CD1c-positive myeloid dendritic cell (primary cell): ENCODE results near the gene ASPDH.
A peak's percentile ranks its signal among the peaks of the same experiment; 100 is the strongest.
"Not testable (repeated sequence)": the region's sequence is repeated elsewhere in the genome, so short reads cannot be mapped to it uniquely, and the experiment has no call there.

ENCODE experiments used
- DNase-seq: peaks from one replicate; pipeline ENCODE4 v3.0.0-alpha.2; 2016; ENCODE audit errors: extremely low spot score

ASPDH gene

GRCh38 chr19:50547385-50548190, 33.9 kb upstream of the ASPDH start:
- no peak for DNase-seq

GRCh38 chr19:50546527-50547221, 33.0 kb upstream of the ASPDH start:
- DNase-seq, result no peak

- no peak for DNase-seq
Observed at GRCh38 chr19:50542943-50543342, 29.2 kb upstream of the ASPDH start.

GRCh38 chr19:50537769-50538230, 24.1 kb upstream of the ASPDH start:
- DNase-seq, result peak; percentile 70

GRCh38 chr19:50537306-50537685, 23.6 kb upstream of the ASPDH start:
- DNase-seq, result no peak

GRCh38 chr19:50536662-50537305, 23.1 kb upstream of the ASPDH start:
- no peak for DNase-seq

- no peak for DNase-seq
Observed at GRCh38 chr19:50535672-50536187, 22.0 kb upstream of the ASPDH start.

- DNase-seq, result no peak
Observed at GRCh38 chr19:50534478-50534877, 20.8 kb upstream of the ASPDH start.

- DNase-seq, result no peak
Observed at GRCh38 chr19:50532952-50533351, 19.2 kb upstream of the ASPDH start.

GRCh38 chr19:50531171-50531612, 17.5 kb upstream of the ASPDH start:
- no peak for DNase-seq

- not testable (repeated sequence) for DNase-seq
Observed at GRCh38 chr19:50528052-50528451, 14.3 kb upstream of the ASPDH start.

GRCh38 chr19:50522881-50523280, 9.2 kb upstream of the ASPDH start:
- no peak for DNase-seq

GRCh38 chr19:50520822-50521465, 7.2 kb upstream of the ASPDH start:
- DNase-seq, result no peak

- no peak for DNase-seq
Observed at GRCh38 chr19:50519006-50519575, 5.4 kb upstream of the ASPDH start.

- no peak for DNase-seq
Observed at GRCh38 chr19:50518091-50519005, 4.6 kb upstream of the ASPDH start.

- no peak for DNase-seq
Observed at GRCh38 chr19:50517704-50518075, 4.0 kb upstream of the ASPDH start.

- DNase-seq, result no peak
Observed at GRCh38 chr19:50516964-50517703, 3.4 kb upstream of the ASPDH start.

- no peak for DNase-seq
Observed at GRCh38 chr19:50516456-50516855, 2.7 kb upstream of the ASPDH start.

GRCh38 chr19:50515168-50515561, 1.5 kb upstream of the ASPDH start:
- no peak for DNase-seq
